NCI-H524 (cell line): ENCODE data around the gene KRTAP1-4.

Experiments
- DNase-seq, 2 experiments: peaks; one replicate each; lab custom pipeline; 2025; lab: John Stamatoyannopoulos, UW

The KRTAP1-4 gene

GRCh38 chr17:41004397-41004796, 25.6 kb downstream of the KRTAP1-4 start:
- DNase-seq: no peak

GRCh38 chr17:41003926-41004325, 26.1 kb downstream of the KRTAP1-4 start:
- DNase-seq: no peak

- DNase-seq: no peak
Observed at GRCh38 chr17:41002814-41003213, 27.2 kb downstream of the KRTAP1-4 start.

- DNase-seq: no peak
Observed at GRCh38 chr17:41001795-41002194, 28.2 kb downstream of the KRTAP1-4 start.

- peak in 1 of 2 experiments; percentile 15 for DNase-seq
Observed at GRCh38 chr17:40999563-40999962, 30.4 kb downstream of the KRTAP1-4 start, which contains the start of gene KRTAP3-2. TSS of gene KRTAP3-2 (minus strand) at chr17:40999906. CDS start at chr17:40999853, 53 bp downstream.

- no peak for DNase-seq
Observed at GRCh38 chr17:40997361-40997760, 32.6 kb downstream of the KRTAP1-4 start.

- no peak for DNase-seq
Observed at GRCh38 chr17:40996829-40997228, 33.2 kb downstream of the KRTAP1-4 start.

- DNase-seq: no peak
Observed at GRCh38 chr17:40995116-40995515, 34.9 kb downstream of the KRTAP1-4 start.

- no peak for DNase-seq
Observed at GRCh38 chr17:40993839-40994238, 36.2 kb downstream of the KRTAP1-4 start, which contains the start of gene KRTAP3-3. TSS of gene KRTAP3-3 (minus strand) at chr17:40994164. CDS start at chr17:40994097, 67 bp downstream.

GRCh38 chr17:40993084-40993483, 36.9 kb downstream of the KRTAP1-4 start:
- DNase-seq: no peak

- DNase-seq: no peak
Observed at GRCh38 chr17:40992666-40993065, 37.3 kb downstream of the KRTAP1-4 start.

- no peak for DNase-seq
Observed at GRCh38 chr17:40986920-40987319, 43.1 kb downstream of the KRTAP1-4 start.

- no peak for DNase-seq
Observed at GRCh38 chr17:40984226-40984625, 45.8 kb downstream of the KRTAP1-4 start, which contains the start of gene KRT40. TSS of gene KRT40 (minus strand) at chr17:40984326. CDS start at chr17:40984273, 53 bp downstream.

GRCh38 chr17:40981115-40981514, 48.9 kb downstream of the KRTAP1-4 start:
- DNase-seq: no peak

GRCh38 chr17:40980596-40980995, 49.4 kb downstream of the KRTAP1-4 start:
- DNase-seq: no peak

- DNase-seq: no peak
Observed at GRCh38 chr17:40980117-40980516, 49.9 kb downstream of the KRTAP1-4 start.
